Smooth muscle cell (in vitro differentiated cells): ENCODE data around the gene CDC34. TPM values are rescaled to one million over a fixed set of nuclear protein-coding genes. Genes with fewer than 3 reads are reported as not detected.

ENCODE experiments used
- DNase-seq: peaks from one replicate; lab custom pipeline; 2025; ENCODE audit not compliant: unreplicated experiment; lab: John Stamatoyannopoulos, UW
- H2AFZ ChIP-seq: fragments of 200-600 bp; sonication (generic); 2 replicates; pipeline ENCODE4 v1.6.0; 2016; ENCODE audit warnings: antibody characterized with exemption, low read depth, mild to moderate bottlenecking
- H3F3A ChIP-seq: fragments of 200-600 bp; sonication (generic); 2 replicates; pipeline ENCODE4 v1.6.0; 2017; ENCODE audit warnings: antibody characterized with exemption, low read depth
- H3K27ac ChIP-seq: fragments of 200-600 bp; sonication (generic); 2 replicates; pipeline ENCODE4 v1.5.1; 2016; ENCODE audit warnings: low read depth, mild to moderate bottlenecking
- H3K27me3 ChIP-seq: fragments of 200-600 bp; sonication (generic); 2 replicates; pipeline ENCODE4 v1.6.1; 2016; ENCODE audit warnings: low read depth, mild to moderate bottlenecking
- H3K36me3 ChIP-seq: fragments of 200-600 bp; sonication (generic); 2 replicates; pipeline ENCODE4 v1.5.1; 2016; ENCODE audit warnings: low read depth
- H3K4me1 ChIP-seq: fragments of 200-600 bp; sonication (generic); 2 replicates; pipeline ENCODE4 v1.5.1; 2016; ENCODE audit warnings: low read depth
- H3K4me2 ChIP-seq: fragments of 200-600 bp; sonication (generic); 2 replicates; pipeline ENCODE4 v1.6.0; 2016; ENCODE audit warnings: mild to moderate bottlenecking
- H3K4me3 ChIP-seq: fragments of 200-600 bp; sonication (generic); 2 replicates; pipeline ENCODE4 v1.5.1; 2016; ENCODE audit warnings: mild to moderate bottlenecking
- H3K79me2 ChIP-seq: fragments of 200-600 bp; sonication (generic); 2 replicates; pipeline ENCODE4 v1.6.0; 2016; ENCODE audit warnings: low read depth, mild to moderate bottlenecking
- H3K9ac ChIP-seq: fragments of 200-600 bp; sonication (generic); 2 replicates; pipeline ENCODE4 v1.6.0; 2016; ENCODE audit warnings: low read depth
- H3K9me3 ChIP-seq: fragments of 200-600 bp; sonication (generic); replicated peaks from 2 replicates; pipeline ENCODE4 v1.5.1; 2016; ENCODE audit warnings: low read depth
- H4K20me1 ChIP-seq: fragments of 200-600 bp; sonication (generic); 2 replicates; pipeline ENCODE4 v1.6.0; 2016; ENCODE audit warnings: low read depth
- WGBS: methylation state at CpG from one replicate; pipeline ENCODE4 v1.1.7; 2016; ENCODE audit warnings: low lambda C conversion rate; 5-methylcytosine and 5-hydroxymethylcytosine counted together
- polyA plus RNA-seq: library from polyadenylated mRNA; unstranded; fragments of >200 nt; fragmentation: Nextera tagmentation; extraction: Ambion mirVana; gene quantifications from 2 replicates; pipeline ENCODE4 v1.2.1, GENCODE V29; 2016
- total RNA-seq: library from RNA; depleted of rRNA; stranded (reverse); fragments of >200 nt; gene quantifications from 2 replicates; pipeline ENCODE4 v1.2.3, GENCODE V29; 2014
- TF ChIP-seq, protein P1 (sequence below): fragments of 200-600 bp; sonication (generic); IDR thresholded peaks from 2 replicates; pipeline ENCODE4 v1.5.1; 2017; ENCODE audit warnings: borderline replicate concordance, mild to moderate bottlenecking, antibody characterized with exemption; ENCODE audit not compliant: insufficient read depth, poor library complexity, severe bottlenecking

The CDC34 gene
- total and polyA plus RNA-seq, 2 experiments from 2014 or later = 67.7 to 151 TPM

DNA sequence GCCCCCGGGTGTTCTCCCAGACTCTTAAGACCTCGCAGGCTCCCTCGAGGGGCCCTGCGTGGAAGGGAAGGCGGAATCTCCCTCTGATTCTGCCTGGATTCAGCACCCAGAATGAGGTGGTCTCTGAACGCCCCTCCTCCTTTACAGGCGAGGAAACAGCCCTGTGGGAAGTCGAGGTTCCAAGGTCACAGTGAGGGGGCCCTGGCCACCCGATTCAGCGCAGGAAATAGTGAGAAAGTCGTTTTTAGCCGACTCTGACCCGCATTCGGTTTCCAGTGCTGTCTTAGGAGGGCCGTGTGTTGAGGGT lies 41.9 kb downstream of the CDC34 start:
- H4K20me1 ChIP-seq = peaks cover 57% of the 10 kb centered on the region
- DNase-seq = no peak
- H3K4me3 ChIP-seq = peak overlapping the region; percentile 99
- no peaks in the 10 kb centered on the region for H3K36me3 ChIP-seq
- 4% methylated on average over 15 of the region's 15 CpGs for WGBS
- TF ChIP-seq, protein P1, sequence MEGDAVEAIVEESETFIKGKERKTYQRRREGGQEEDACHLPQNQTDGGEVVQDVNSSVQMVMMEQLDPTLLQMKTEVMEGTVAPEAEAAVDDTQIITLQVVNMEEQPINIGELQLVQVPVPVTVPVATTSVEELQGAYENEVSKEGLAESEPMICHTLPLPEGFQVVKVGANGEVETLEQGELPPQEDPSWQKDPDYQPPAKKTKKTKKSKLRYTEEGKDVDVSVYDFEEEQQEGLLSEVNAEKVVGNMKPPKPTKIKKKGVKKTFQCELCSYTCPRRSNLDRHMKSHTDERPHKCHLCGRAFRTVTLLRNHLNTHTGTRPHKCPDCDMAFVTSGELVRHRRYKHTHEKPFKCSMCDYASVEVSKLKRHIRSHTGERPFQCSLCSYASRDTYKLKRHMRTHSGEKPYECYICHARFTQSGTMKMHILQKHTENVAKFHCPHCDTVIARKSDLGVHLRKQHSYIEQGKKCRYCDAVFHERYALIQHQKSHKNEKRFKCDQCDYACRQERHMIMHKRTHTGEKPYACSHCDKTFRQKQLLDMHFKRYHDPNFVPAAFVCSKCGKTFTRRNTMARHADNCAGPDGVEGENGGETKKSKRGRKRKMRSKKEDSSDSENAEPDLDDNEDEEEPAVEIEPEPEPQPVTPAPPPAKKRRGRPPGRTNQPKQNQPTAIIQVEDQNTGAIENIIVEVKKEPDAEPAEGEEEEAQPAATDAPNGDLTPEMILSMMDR = no peak
- no peaks in the 10 kb centered on the region for H3K27me3 ChIP-seq
- H2AFZ ChIP-seq = no peak overlapping the region
- peaks cover 60% of the 10 kb centered on the region for H3K79me2 ChIP-seq
- H3K4me1 ChIP-seq = peaks cover 16% of the 10 kb centered on the region
- H3K27ac ChIP-seq = peak overlapping the region; percentile 79
- H3K9me3 ChIP-seq = no peaks in the 10 kb centered on the region
- H3F3A ChIP-seq = peaks cover 15% of the 10 kb centered on the region
- H3K9ac ChIP-seq = peak overlapping the region; percentile 98
- H3K4me2 ChIP-seq = peak overlapping the region; percentile 97

DNA sequence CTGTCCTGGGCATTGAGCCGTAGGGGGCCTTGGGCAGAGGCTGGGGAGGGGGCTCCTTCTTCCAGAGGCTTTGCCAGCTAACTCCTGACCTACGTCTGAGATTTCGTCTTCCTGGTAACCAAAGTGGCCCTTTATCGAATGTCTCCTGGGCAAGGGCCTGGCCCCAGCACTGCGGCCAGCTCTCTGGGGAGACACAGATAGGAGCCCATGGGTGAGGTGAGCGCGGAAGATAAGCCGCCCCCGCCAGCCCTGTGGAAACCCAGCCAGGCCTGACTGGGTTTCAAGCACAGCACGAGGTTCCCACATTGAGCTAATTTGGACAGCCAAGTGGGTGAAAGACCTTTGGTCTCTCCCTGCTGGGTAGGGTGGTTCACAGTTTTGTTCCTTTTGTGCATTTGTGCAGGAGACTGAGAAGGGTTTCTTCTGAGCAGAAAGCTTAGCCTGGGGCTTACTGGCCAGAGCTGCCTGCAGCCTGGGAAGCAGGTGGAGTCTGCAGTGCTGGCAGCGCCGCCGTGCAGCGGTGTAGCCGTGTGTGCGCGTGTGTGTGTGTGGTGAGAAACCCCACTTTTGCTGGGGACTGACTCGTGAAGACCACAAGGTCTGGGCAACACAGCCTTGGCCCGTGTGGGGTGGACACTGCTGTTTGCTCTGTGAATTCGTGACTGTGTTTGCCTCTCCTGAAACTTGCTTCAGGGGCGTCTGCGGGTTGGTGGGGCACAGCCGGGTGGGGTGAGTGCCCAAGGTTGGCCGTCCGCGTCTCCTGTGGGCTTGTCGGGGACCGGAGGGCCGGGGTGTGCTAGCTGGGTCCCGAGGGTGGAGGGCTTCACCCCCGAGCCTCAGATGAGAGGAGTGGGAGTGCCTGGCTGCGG lies 43.3 kb downstream of the CDC34 start:
- H3K4me2 ChIP-seq = peak overlapping the region; percentile 97
- no peak overlapping the region for H3K27ac ChIP-seq
- H4K20me1 ChIP-seq = peaks cover 71% of the 10 kb centered on the region
- WGBS = 45% methylated on average over 31 of the region's 32 CpGs
- H3K27me3 ChIP-seq = no peaks in the 10 kb centered on the region
- no peaks in the 10 kb centered on the region for H3K9me3 ChIP-seq
- H3K4me1 ChIP-seq = peaks cover 16% of the 10 kb centered on the region
- H3F3A ChIP-seq = peaks cover 15% of the 10 kb centered on the region
- peaks cover 75% of the 10 kb centered on the region for H3K79me2 ChIP-seq
- H3K4me3 ChIP-seq = peak overlapping the region; percentile 99
- H2AFZ ChIP-seq = no peak overlapping the region
- no peak overlapping the region for H3K9ac ChIP-seq
- no peaks in the 10 kb centered on the region for H3K36me3 ChIP-seq
- TF ChIP-seq, protein P1 = no peak
- DNase-seq = no peak

DNA sequence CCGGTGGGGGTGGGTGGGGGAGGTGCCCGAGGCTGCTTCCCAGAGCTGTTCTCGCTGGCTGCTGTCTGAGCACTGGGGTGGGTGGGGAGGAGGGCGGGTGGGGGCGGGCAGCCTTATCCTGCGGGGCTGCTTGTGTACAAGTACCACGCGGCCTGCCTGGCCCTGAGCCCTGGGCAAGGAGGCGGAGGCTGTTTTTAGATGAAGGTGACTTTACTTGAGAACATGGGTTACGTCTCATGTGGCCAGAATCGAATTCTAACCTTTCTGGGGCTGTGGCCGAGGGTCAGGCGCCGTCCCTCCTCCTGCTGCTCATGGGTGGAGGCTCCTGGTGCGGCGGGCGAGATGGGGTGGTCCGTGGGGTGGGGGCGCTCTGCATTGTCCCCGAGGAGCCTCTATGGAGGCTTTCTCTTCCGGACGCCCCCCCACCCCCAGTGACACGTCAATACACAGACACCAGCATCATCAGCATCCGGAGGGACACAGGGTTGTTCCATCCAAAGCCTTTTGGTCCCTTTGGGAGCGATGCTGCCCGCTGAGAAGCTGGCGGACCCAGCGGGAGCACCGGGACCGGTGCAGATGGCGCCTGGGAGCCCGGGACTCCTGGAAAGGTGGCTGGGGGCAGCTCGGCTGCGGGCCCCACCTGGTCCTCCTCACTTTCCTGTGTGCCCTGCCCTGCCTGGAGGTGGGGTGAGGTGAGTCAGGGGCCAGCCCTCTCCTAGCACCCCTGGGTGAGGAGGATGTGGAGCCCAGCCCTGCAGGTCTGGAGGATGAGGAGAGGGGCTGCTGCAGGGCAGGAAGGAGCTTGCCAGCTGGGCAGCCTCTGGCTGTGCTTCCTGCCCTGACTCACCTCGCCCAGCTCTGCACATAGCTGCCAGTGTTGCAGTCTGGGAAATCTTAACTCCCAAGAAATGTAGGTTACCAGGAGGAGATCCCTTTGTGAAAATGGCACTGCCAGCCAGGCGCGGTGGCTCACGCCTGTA lies 44.3 kb downstream of the CDC34 start:
- H3K9ac ChIP-seq = no peak overlapping the region
- DNase-seq = no peak
- no peak overlapping the region for H2AFZ ChIP-seq
- peak overlapping the region; percentile 97 for H3K4me2 ChIP-seq
- H3F3A ChIP-seq = peaks cover 15% of the 10 kb centered on the region
- H3K36me3 ChIP-seq = no peaks in the 10 kb centered on the region
- H3K4me3 ChIP-seq = peak overlapping the region; percentile 99
- H3K79me2 ChIP-seq = peaks cover 81% of the 10 kb centered on the region
- TF ChIP-seq, protein P1 = no peak
- no peak overlapping the region for H3K27ac ChIP-seq
- H4K20me1 ChIP-seq = peaks cover 80% of the 10 kb centered on the region
- no peaks in the 10 kb centered on the region for H3K27me3 ChIP-seq
- peaks cover 16% of the 10 kb centered on the region for H3K4me1 ChIP-seq
- 68% methylated on average over 38 of the region's 38 CpGs for WGBS
- H3K9me3 ChIP-seq = no peaks in the 10 kb centered on the region
